ENCODE results near the gene ATP5MC3. TPM values are rescaled to one million over a fixed set of nuclear protein-coding genes. Genes with fewer than 3 reads are reported as not detected.

Gene ATP5MC3
- total and polyA plus RNA-seq, 2 of the 13 experiments (the other 11 are each of a cell fraction or from before 2014, with no cell fraction given): 676 to 1,007 TPM

DNA sequence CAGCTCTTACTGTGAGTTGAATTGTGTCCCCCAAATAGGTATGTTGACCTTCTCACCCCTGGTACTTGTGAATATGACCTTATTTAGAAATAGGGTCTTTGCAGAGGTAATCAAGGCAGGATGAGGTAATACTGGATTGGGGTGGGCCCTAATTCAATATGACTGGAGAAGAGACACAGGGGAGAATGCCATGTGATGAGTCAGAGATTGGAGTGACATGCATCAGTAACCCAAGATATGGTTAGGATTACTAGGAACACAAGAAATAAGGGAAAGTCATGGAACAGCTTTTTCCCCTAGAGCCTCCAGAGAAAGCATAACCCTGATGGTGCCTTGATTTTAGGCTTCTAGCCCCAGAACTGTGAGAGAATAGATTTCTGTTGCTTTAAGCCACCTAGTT lies 37.0 kb upstream of the ATP5MC3 start (continued):
- TF ChIP-seq AHDC1 (CRISPR knock-in tag; IDR thresholded peaks at IDR 0.05; ENCODE audit: borderline replicate concordance) (no peak), CHCHD3 (CRISPR knock-in tag; IDR thresholded peaks at IDR 0.05) (no peak), ZNF605 (CRISPR knock-in tag; IDR thresholded peaks at IDR 0.05) (no peak)
- TF ChIP-seq, protein P1, sequence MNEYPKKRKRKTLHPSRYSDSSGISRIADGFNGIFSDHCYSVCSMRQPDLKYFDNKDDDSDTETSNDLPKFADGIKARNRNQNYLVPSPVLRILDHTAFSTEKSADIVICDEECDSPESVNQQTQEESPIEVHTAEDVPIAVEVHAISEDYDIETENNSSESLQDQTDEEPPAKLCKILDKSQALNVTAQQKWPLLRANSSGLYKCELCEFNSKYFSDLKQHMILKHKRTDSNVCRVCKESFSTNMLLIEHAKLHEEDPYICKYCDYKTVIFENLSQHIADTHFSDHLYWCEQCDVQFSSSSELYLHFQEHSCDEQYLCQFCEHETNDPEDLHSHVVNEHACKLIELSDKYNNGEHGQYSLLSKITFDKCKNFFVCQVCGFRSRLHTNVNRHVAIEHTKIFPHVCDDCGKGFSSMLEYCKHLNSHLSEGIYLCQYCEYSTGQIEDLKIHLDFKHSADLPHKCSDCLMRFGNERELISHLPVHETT (CRISPR knock-in tag; conservative IDR thresholded peaks at IDR 0.05): no peak

GRCh38 chr2:175207741-175208438 lies 26.4 kb upstream of the ATP5MC3 start:
- CTCF ChIA-PET (ENCODE audit: low intra/inter-chr PET ratio, low total read pairs): no interaction called here
- H3K4me1 ChIP-seq (ENCODE audit: insufficient read depth, low read length): no peaks in the 10 kb centered on the region
- in situ Hi-C loops (cut with HindIII; ENCODE audit: extremely low pct_ligation_motif_present, low pct_unique_long_range_greater_than_20kb): no loop called here
- H3K4me3 ChIP-seq (replicated peaks in 1 of 3; ENCODE audit: insufficient read depth in 1 of 3, low read depth in 2 of 3, low read length in 3 of 3): no peak overlapping the region
- no peak for ATAC-seq
- DNase-seq (ENCODE audit: low spot score): no peak
- H3K36me3 ChIP-seq (replicated peaks in 1 of 2; ENCODE audit: control insufficient read depth in 1 of 2, insufficient read depth in 2 of 2, low read length in 2 of 2): no peaks in the 10 kb centered on the region
- H2AFZ ChIP-seq (ENCODE audit: low read length): no peak overlapping the region
- no peaks in the 10 kb centered on the region for H3K9me3 ChIP-seq (ENCODE audit: low read length)
- WGBS (ENCODE audit: low lambda C conversion rate): 23% methylated on average over 6 of the region's 6 CpGs
- no peak overlapping the region for H3K4me2 ChIP-seq (ENCODE audit: low read depth, low read length)
- intact Hi-C loops (cut with micrococcal nuclease; ENCODE audit: unreplicated experiment): no loop called here
- no peaks in the 10 kb centered on the region for H4K20me1 ChIP-seq (ENCODE audit: insufficient read depth, low read length)
- H3K79me2 ChIP-seq (ENCODE audit: insufficient read depth, low read length): no peaks in the 10 kb centered on the region
- no TSS peak for BruUV-seq (replicated peaks)
- H3K27ac ChIP-seq (ENCODE audit: extremely low read length, insufficient read depth, low read length): no peak overlapping the region
- H3K27me3 ChIP-seq (ENCODE audit: control insufficient read depth in 1 of 2, insufficient read depth in 2 of 2, low read length in 2 of 2): peaks cover 0 to 7% of the 10 kb centered on the region in 2 experiments; a peak in 1 of 5 replicates
- no peak for FAIRE-seq
- H3K9ac ChIP-seq (ENCODE audit: insufficient read depth, low read depth, low read length): no peak overlapping the region
- POLR2A ChIA-PET: no interaction called here
- TF ChIP-seq JDP2 (CRISPR knock-in tag; IDR thresholded peaks at IDR 0.05; ENCODE audit: borderline replicate concordance) (no peak), STAT5B (CRISPR knock-in tag; IDR thresholded peaks at IDR 0.05) (no peak), NFE2L1 (CRISPR knock-in tag; IDR thresholded peaks at IDR 0.05; ENCODE audit: borderline replicate concordance) (no peak), ZNF281 (CRISPR knock-in tag; IDR thresholded peaks at IDR 0.05; ENCODE audit: borderline replicate concordance) (no peak), NCOR1 (IDR thresholded peaks at IDR 0.05; ENCODE audit: borderline replicate concordance, low read length) (no peak), ZNF264 (CRISPR knock-in tag; IDR thresholded peaks at IDR 0.05) (no peak)
